GM23248 (cell line): ENCODE data around the gene PLIN5. TPM values are rescaled to one million over a fixed set of nuclear protein-coding genes. Genes with fewer than 3 reads are reported as not detected.

ENCODE experiments used
- DNase-seq: peaks from one replicate; pipeline ENCODE4 v3.0.0-alpha.2; 2015
- H2AFZ ChIP-seq: fragments of 200-600 bp; sonication (generic); 2 replicates; pipeline ENCODE4 v1.6.1; 2016; ENCODE audit warnings: antibody characterized with exemption
- H3F3A ChIP-seq: fragments of 200-600 bp; sonication (generic); 2 replicates; pipeline ENCODE4 v1.6.1; 2016; ENCODE audit warnings: mild to moderate bottlenecking, antibody characterized with exemption, mixed run types; ENCODE audit not compliant: insufficient read depth
- H3K27ac ChIP-seq: fragments of 200-600 bp; sonication (generic); 2 replicates; pipeline ENCODE4 v1.5.1; 2016; ENCODE audit warnings: mild to moderate bottlenecking
- H3K27me3 ChIP-seq: fragments of 200-600 bp; sonication (generic); replicated peaks from 2 replicates; pipeline ENCODE4 v1.6.1; 2016; ENCODE audit warnings: mild to moderate bottlenecking; ENCODE audit not compliant: insufficient read depth
- H3K36me3 ChIP-seq: fragments of 200-600 bp; sonication (generic); 2 replicates; pipeline ENCODE4 v1.6.1; 2016; ENCODE audit warnings: low read depth, mild to moderate bottlenecking
- H3K4me1 ChIP-seq: fragments of 200-600 bp; sonication (generic); 2 replicates; pipeline ENCODE4 v1.6.1; 2016; ENCODE audit warnings: mild to moderate bottlenecking; ENCODE audit not compliant: insufficient read depth
- H3K4me2 ChIP-seq: fragments of 200-600 bp; sonication (generic); one replicate; pipeline ENCODE4 v1.6.1; 2016; ENCODE audit warnings: mild to moderate bottlenecking; ENCODE audit not compliant: unreplicated experiment
- H3K4me3 ChIP-seq: fragments of 200-600 bp; sonication (generic); 2 replicates; pipeline ENCODE4 v1.5.1; 2016; ENCODE audit warnings: mild to moderate bottlenecking
- H3K79me2 ChIP-seq: fragments of 200-600 bp; sonication (generic); 2 replicates; pipeline ENCODE4 v1.6.1; 2016; ENCODE audit warnings: mild to moderate bottlenecking; ENCODE audit not compliant: insufficient read depth
- H3K9ac ChIP-seq: fragments of 200-600 bp; sonication (generic); 2 replicates; pipeline ENCODE4 v1.6.1; 2016; ENCODE audit warnings: mild to moderate bottlenecking
- H3K9me2 ChIP-seq: fragments of 200-600 bp; sonication (generic); 2 replicates; pipeline ENCODE4 v1.6.1; 2016; ENCODE audit warnings: mixed run types, mild to moderate bottlenecking, moderate library complexity; ENCODE audit not compliant: insufficient read depth
- H3K9me3 ChIP-seq: fragments of 200-600 bp; sonication (generic); one replicate; pipeline ENCODE4 v1.6.1; 2017; ENCODE audit warnings: low read depth
- H4K20me1 ChIP-seq: fragments of 200-600 bp; sonication (generic); 2 replicates; pipeline ENCODE4 v1.6.0; 2016; ENCODE audit not compliant: insufficient read depth
- EZH2 ChIP-seq: fragments of 200-600 bp; sonication (generic); IDR thresholded peaks from 2 replicates; pipeline ENCODE4 v1.6.1; 2018; ENCODE audit warnings: antibody characterized with exemption, mild to moderate bottlenecking; ENCODE audit not compliant: insufficient read depth, poor library complexity, severe bottlenecking
- EZH2phosphoT487 ChIP-seq: fragments of 200-600 bp; sonication (generic); IDR thresholded peaks from 2 replicates; pipeline ENCODE4 v1.6.1; 2018; ENCODE audit warnings: antibody characterized with exemption, moderate library complexity, mild to moderate bottlenecking, low read depth; ENCODE audit not compliant: insufficient read depth
- WGBS, 2 experiments: methylation state at CpG; one replicate each; pipeline ENCODE4 v1.1.6; 2015 to 2017; ENCODE audit warnings: low lambda C conversion rate in 2 of 2, low coverage in 1 of 2; ENCODE audit errors: missing lambda C conversion rate in 2 of 2; 5-methylcytosine and 5-hydroxymethylcytosine counted together
- in situ Hi-C: fragments of 300-500 bp; cut with MboI; formaldehyde crosslinking; loops from 2 replicates; pipeline ENCODE4 v1.15.0; 2020
- polyA plus RNA-seq: library from polyadenylated mRNA; unstranded; fragments of >200 nt; fragmentation: Nextera tagmentation; extraction: Ambion mirVana; gene quantifications from 2 replicates; pipeline ENCODE4 v1.2.1, GENCODE V29; 2016
- total RNA-seq: library from RNA; depleted of rRNA; stranded (reverse); fragments of >200 nt; shearing (Covaris generic); gene quantifications from 2 replicates; pipeline ENCODE4 v1.2.3, GENCODE V29; 2014

PLIN5 gene
- total and polyA plus RNA-seq, 2 experiments from 2014 or later = not detected

GRCh38 chr19:4537953-4538600 lies 3.1 kb upstream of the PLIN5 start:
- Histone ChIP-seq H3K36me3 (no peaks in the 10 kb centered on the region), H3F3A (no peaks in the 10 kb centered on the region), H3K4me2 (no peak overlapping the region), H3K9me2 (no peaks in the 10 kb centered on the region), H3K9ac (no peak overlapping the region), H3K4me3 (no peak overlapping the region), H4K20me1 (no peaks in the 10 kb centered on the region), H3K4me1 (no peaks in the 10 kb centered on the region), H3K79me2 (no peaks in the 10 kb centered on the region), H3K27me3 (peaks cover 46% of the 10 kb centered on the region), H3K9me3 (no peaks in the 10 kb centered on the region), H3K27ac (no peak overlapping the region), H2AFZ (no peak overlapping the region)
- TF ChIP-seq EZH2phosphoT487 = no peak
- 56 to 59% methylated on average over 27 of the region's 27 CpGs for WGBS, 2 experiments
- in situ Hi-C loops = no loop called here
- DNase-seq = no peak

GRCh38 chr19:4536798-4537197 lies 1.8 kb upstream of the PLIN5 start:
- WGBS, 2 experiments = 17 to 20% methylated on average over 5 of the region's 5 CpGs

GRCh38 chr19:4533835-4534424 lies 1.1 kb downstream of the PLIN5 start:
- Histone ChIP-seq H3K4me1 (no peaks in the 10 kb centered on the region), H4K20me1 (no peaks in the 10 kb centered on the region), H3K4me2 (no peak overlapping the region), H3K9ac (no peak overlapping the region), H3K36me3 (no peaks in the 10 kb centered on the region), H3K4me3 (no peak overlapping the region), H3K27ac (no peak overlapping the region), H3F3A (no peaks in the 10 kb centered on the region), H3K27me3 (peaks cover 38% of the 10 kb centered on the region), H3K9me3 (no peaks in the 10 kb centered on the region), H2AFZ (no peak overlapping the region), H3K9me2 (no peaks in the 10 kb centered on the region), H3K79me2 (no peaks in the 10 kb centered on the region)
- TF ChIP-seq EZH2phosphoT487 (no peak), EZH2 (no peak)
- 90% methylated on average over 9 of the region's 9 CpGs for WGBS, 2 experiments
- in situ Hi-C loops = no loop called here
- no peak for DNase-seq

More at GRCh38 chr19:4536798-4537197, 1.8 kb upstream of the PLIN5 start:
- no peak for DNase-seq
- H3K4me3 ChIP-seq = no peak overlapping the region
- H3K27ac ChIP-seq = no peak overlapping the region
- H3K27me3 ChIP-seq = peaks cover 46% of the 10 kb centered on the region
- H3K4me1 ChIP-seq = no peaks in the 10 kb centered on the region
- H4K20me1 ChIP-seq = no peaks in the 10 kb centered on the region
- H3F3A ChIP-seq = no peaks in the 10 kb centered on the region
- no peaks in the 10 kb centered on the region for H3K9me3 ChIP-seq
- no peak overlapping the region for H3K9ac ChIP-seq
- H3K79me2 ChIP-seq = no peaks in the 10 kb centered on the region
- in situ Hi-C loops = no loop called here
- no peaks in the 10 kb centered on the region for H3K36me3 ChIP-seq
- no peak overlapping the region for H3K4me2 ChIP-seq
- TF ChIP-seq EZH2phosphoT487 = no peak
- no peak for TF ChIP-seq EZH2
- H2AFZ ChIP-seq = no peak overlapping the region
- no peaks in the 10 kb centered on the region for H3K9me2 ChIP-seq

- H3K27me3 ChIP-seq = peaks cover 37% of the 10 kb centered on the region
- no peaks in the 10 kb centered on the region for H3K36me3 ChIP-seq
- no peak overlapping the region for H3K27ac ChIP-seq
- no peaks in the 10 kb centered on the region for H3K9me3 ChIP-seq
- H3K9me2 ChIP-seq = no peaks in the 10 kb centered on the region
- TF ChIP-seq EZH2 (no peak), EZH2phosphoT487 (no peak)
- H3K9ac ChIP-seq = no peak overlapping the region
- H3K4me2 ChIP-seq = no peak overlapping the region
- H3K4me3 ChIP-seq = no peak overlapping the region
- no peak for DNase-seq
- WGBS, 2 experiments = 76% methylated on average over 9 of the region's 9 CpGs
- in situ Hi-C loops = no loop called here
- no peaks in the 10 kb centered on the region for H3K4me1 ChIP-seq
- no peak overlapping the region for H2AFZ ChIP-seq
- no peaks in the 10 kb centered on the region for H4K20me1 ChIP-seq
- H3K79me2 ChIP-seq = no peaks in the 10 kb centered on the region
- no peaks in the 10 kb centered on the region for H3F3A ChIP-seq
Measured at GRCh38 chr19:4533334-4533733, 1.7 kb downstream of the PLIN5 start.
